Coronary artery (tissue), 2 donors: Measurements from ENCODE around the gene LRRC4.

Experiments
- DNase-seq: peaks from one replicate; pipeline ENCODE4 v3.0.0-alpha.2; 2017; ENCODE audit warnings: low spot score
- H3K27ac ChIP-seq, 2 donors: fragments of 200-600 bp; sonication (generic); one replicate each; pipeline ENCODE4 v1.5.1; 2016 to 2019
- H3K4me3 ChIP-seq: fragments of 200-600 bp; sonication (generic); 2 replicates; pipeline ENCODE4 v1.5.1; 2016; ENCODE audit warnings: mild to moderate bottlenecking, moderate library complexity
- CTCF ChIP-seq: fragments of 200-600 bp; sonication (generic); IDR thresholded peaks from one replicate; pipeline ENCODE4 v1.5.1; 2019; ENCODE audit warnings: antibody characterized with exemption

Gene LRRC4

GRCh38 chr7:128025819-128026218 is 5.4 kb downstream of the LRRC4 start:
- Histone ChIP-seq H3K4me3 (no peak overlapping the region), H3K27ac (no peak overlapping the region)
- no peak for DNase-seq
- TF ChIP-seq CTCF: no peak

DNA sequence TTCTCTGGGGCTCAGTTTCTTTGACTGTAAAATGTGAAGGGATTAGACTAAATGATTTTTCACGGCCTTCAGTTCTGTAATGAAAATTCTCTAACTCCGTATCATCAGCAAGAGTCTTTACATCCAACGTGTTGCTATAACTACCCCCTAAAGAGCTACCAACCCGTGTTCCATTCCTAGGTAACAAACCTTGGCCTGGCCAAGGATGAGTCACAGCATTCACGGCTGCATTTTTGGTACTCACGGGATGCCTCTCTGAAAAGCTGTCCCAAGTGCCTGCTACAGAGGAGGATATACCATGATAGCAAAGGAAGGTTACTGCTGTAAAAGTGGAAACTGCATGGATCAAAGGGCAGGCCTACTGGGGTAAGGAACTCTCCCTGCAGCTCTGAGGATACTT is 5.9 kb downstream of the LRRC4 start:
- Histone ChIP-seq H3K4me3 (no peak overlapping the region), H3K27ac (no peak overlapping the region)
- TF ChIP-seq CTCF: no peak
- DNase-seq: no peak

DNA sequence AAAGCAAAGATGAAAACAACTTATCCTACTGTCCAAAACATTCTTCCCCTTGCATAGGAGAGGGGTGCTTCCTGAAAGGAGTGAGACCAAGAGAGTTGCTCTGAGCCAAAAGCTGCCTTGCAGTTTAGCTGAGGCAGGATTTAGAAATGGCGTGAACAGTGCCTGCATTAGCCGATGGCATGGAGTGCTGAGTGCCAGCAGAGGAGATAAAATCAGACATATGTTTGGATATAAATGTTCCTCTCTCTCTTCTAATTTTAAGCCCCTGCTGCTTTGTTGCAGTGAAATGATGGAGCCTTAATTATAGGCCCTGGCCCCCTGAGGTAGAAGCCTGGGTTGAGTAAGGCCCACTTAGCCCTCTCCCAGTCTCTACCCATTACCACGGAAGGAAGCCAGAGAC is 7.1 kb downstream of the LRRC4 start:
- no peak overlapping the region for H3K27ac ChIP-seq
- TF ChIP-seq CTCF: no peak
- no peak for DNase-seq
- H3K4me3 ChIP-seq: no peak overlapping the region

DNA sequence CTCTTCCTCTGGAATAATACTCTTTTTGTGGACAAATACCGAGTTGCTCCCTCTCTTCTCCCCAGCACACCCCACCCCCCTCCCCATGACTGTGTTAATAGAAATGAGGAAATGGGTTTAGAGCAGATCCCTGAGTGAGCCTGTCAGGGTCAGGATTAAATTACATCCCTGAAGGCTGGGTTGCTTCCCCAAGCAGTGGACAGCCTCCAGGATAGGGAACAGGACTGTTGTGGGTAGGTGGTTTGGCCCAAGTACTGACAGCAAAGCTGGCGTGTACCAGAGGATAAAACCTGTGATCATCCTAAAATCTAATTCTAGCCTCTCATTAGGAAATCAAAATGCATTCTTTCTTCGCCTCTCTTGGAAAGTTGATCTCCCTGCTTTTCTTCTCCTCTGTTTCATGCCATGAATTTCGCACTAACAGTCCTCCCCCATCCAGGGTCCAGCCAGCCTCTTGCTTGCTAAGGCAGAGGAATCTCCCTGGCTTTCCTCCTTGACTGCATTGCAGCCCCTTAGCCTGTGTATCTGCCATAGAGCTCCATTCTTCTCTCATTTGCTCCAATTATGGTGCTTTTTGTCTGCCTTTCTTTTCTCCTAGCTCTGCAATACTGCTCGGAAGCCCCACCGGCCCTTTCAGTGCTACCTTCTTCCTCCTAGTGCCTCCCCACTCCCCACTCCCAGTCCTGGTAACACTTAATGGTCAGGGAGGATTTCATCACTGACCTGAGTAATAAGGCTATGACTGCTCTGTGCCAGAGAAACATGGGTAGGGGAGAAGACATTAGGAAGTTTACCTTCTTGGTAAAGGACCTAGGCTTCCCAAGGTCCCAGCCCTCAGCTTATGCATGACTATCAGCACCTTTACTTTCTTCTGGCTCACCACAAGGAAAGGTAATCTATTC is 8.4 kb downstream of the LRRC4 start:
- DNase-seq: no peak
- Histone ChIP-seq H3K27ac (no peak overlapping the region), H3K4me3 (no peak overlapping the region)
- no peak for TF ChIP-seq CTCF

- no peak for DNase-seq
- TF ChIP-seq CTCF: no peak
- H3K4me3 ChIP-seq: no peak overlapping the region
- no peak overlapping the region for H3K27ac ChIP-seq
Measured at GRCh38 chr7:128021366-128021765, 9.9 kb downstream of the LRRC4 start.

DNA sequence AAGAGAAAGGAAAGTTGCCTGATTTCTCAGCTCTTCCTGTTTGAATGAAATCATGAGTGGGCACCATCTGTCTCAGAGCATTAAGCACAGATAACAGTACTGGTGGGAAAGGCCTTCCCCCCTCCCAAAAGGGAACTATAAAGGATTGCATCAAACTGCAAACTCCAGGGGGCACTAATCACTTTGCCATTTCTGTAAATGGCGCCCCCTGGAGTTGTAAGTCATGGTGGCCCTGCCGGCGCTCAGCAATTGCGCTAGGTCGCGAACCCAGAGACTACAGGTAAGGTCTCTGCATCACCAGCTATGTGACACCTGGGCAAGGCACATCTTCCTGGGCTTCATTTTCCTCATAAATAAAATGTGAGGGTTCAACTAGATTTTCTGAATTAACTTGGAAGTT is 11.1 kb downstream of the LRRC4 start:
- TF ChIP-seq CTCF: no peak
- no peak for DNase-seq
- no peak overlapping the region for H3K27ac ChIP-seq

GRCh38 chr7:128019288-128019687 is 11.9 kb downstream of the LRRC4 start:
- TF ChIP-seq CTCF: no peak
- DNase-seq: no peak
- H3K4me3 ChIP-seq: no peak overlapping the region
- H3K27ac ChIP-seq: no peak overlapping the region

More for the DNA sequence above, 11.1 kb downstream of the LRRC4 start:
- H3K4me3 ChIP-seq: no peak overlapping the region
